ENCODE measurements around the gene IZUMO4.

Gene IZUMO4

DNA sequence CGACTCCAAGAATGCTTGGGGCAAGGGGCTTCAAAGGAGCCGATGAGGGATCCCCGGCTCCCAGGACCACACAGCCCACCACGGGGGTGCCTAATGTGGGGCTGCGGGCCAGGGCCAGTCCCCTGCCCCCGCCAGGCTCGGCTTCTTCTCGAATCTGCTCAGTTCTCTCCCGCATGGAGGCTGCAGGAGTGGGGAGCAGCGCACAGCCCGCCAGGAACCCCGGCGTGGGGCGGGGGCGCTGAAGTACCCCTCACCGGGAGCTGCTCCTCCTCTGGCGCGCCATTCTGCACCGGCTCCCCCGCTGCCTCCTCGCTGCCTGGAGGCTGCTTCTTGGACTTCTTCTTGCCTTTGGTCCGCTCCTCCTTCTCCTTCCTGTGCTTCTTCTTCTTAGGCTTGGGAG lies 14.7 kb downstream of the IZUMO4 start:
- H3K4me1 ChIP-seq (ENCODE audit: control insufficient read depth in 1 of 2, insufficient read depth in 1 of 2, low read depth in 1 of 2, low read length in 1 of 2) = no peaks in the 10 kb centered on the region
- H3K27me3 ChIP-seq = no peaks in the 10 kb centered on the region
- H3K27ac ChIP-seq = no peak overlapping the region
- peaks cover 92% of the 10 kb centered on the region for H3K36me3 ChIP-seq
- H3K4me3 ChIP-seq (ENCODE audit: low read depth in 1 of 2, low read length in 1 of 2) = no peak overlapping the region
- no peaks in the 10 kb centered on the region for H3K9me3 ChIP-seq
- TF ChIP-seq CTCF (IDR thresholded peaks at IDR 0.05) = no peak

- Histone ChIP-seq H3K4me1 (ENCODE audit: control insufficient read depth in 1 of 2, insufficient read depth in 1 of 2, low read depth in 1 of 2, low read length in 1 of 2) (no peaks in the 10 kb centered on the region), H3K9me3 (no peaks in the 10 kb centered on the region), H3K27me3 (no peaks in the 10 kb centered on the region), H3K36me3 (peaks cover 93% of the 10 kb centered on the region), H3K4me3 (ENCODE audit: low read depth in 1 of 2, low read length in 1 of 2) (no peak overlapping the region), H3K27ac (no peak overlapping the region)
- TF ChIP-seq CTCF (IDR thresholded peaks at IDR 0.05) = no peak
Measured at GRCh38 chr19:2111886-2112285, 15.2 kb downstream of the IZUMO4 start.

DNA sequence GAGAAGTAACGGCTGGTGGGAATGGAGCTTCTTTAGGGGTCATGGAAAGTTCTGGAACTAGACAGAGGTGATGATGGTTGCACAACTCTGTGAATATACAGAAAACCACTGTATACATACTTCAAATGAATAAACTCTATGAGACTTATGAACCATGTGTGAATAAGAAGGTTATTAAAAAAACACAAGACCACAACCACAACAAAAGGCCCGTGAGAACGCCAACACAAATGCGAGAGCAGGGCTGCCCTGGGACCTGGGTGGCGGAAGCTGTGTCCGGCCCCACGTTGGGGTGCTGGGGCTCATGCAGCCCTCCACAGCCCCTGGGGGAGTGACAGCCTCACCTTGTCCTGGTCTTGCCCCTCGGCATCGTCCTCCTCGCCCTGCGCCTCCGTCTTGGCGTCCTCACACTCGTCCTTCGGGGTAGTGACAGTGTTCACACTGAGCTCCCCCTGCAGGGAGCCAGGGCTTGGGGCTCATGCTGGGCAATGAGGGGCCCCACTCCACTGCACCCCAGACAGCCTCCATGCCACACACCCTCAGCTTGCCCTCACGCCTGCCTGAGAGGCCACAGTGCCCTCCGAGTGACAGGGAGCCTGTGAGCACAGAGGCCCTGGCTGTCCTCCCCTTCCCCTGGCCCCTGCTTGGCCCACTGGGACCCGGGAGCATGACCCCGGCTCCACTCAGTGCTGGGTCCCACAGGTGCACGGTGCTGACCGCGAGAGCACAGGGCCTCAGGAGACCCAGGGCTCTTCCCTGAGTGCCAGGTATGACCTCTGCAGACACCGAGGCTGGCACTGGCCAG lies 16.0 kb downstream of the IZUMO4 start:
- H3K27me3 ChIP-seq = no peaks in the 10 kb centered on the region
- H3K27ac ChIP-seq = no peak overlapping the region
- no peak for TF ChIP-seq CTCF (IDR thresholded peaks at IDR 0.05)
- no peaks in the 10 kb centered on the region for H3K4me1 ChIP-seq (ENCODE audit: control insufficient read depth in 1 of 2, insufficient read depth in 1 of 2, low read depth in 1 of 2, low read length in 1 of 2)
- H3K36me3 ChIP-seq = peaks cover 98% of the 10 kb centered on the region
- no peaks in the 10 kb centered on the region for H3K9me3 ChIP-seq
- no peak overlapping the region for H3K4me3 ChIP-seq (ENCODE audit: low read depth in 1 of 2, low read length in 1 of 2)

- no peaks in the 10 kb centered on the region for H3K27me3 ChIP-seq
- TF ChIP-seq CTCF (IDR thresholded peaks at IDR 0.05) = no peak
Measured at GRCh38 chr19:2113439-2114211, 16.9 kb downstream of the IZUMO4 start.

DNA sequence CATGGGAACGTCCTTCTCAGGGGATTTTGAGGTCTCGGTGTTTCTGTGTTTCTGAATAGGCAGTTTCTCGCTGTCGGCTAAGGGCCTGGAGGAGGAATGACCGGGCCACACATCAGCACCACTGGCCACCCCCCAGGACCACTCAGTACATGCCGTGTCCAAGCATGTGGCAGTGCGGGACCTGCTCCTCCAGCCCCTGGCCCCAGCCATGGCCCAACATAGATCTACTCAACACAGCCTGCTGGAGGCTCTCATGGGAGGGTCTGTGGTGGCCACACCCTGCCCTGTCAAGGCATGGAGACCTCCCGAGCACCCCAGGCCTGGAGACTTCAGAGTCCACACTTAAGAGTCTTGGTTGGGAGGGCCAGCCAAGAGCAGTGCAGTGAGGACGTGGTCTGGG lies 17.5 kb downstream of the IZUMO4 start:
- no peak for TF ChIP-seq CTCF (IDR thresholded peaks at IDR 0.05)
- H3K36me3 ChIP-seq = peaks cover 100% of the 10 kb centered on the region
- no peak overlapping the region for H3K4me3 ChIP-seq (ENCODE audit: low read depth in 1 of 2, low read length in 1 of 2)
- no peaks in the 10 kb centered on the region for H3K4me1 ChIP-seq (ENCODE audit: control insufficient read depth in 1 of 2, insufficient read depth in 1 of 2, low read depth in 1 of 2, low read length in 1 of 2)
- H3K9me3 ChIP-seq = no peaks in the 10 kb centered on the region
- no peak overlapping the region for H3K27ac ChIP-seq
- no peaks in the 10 kb centered on the region for H3K27me3 ChIP-seq

More at GRCh38 chr19:2113439-2114211, 16.9 kb downstream of the IZUMO4 start:
- no peaks in the 10 kb centered on the region for H3K9me3 ChIP-seq
- no peak overlapping the region for H3K4me3 ChIP-seq (ENCODE audit: low read depth in 1 of 2, low read length in 1 of 2)
- H3K4me1 ChIP-seq (ENCODE audit: control insufficient read depth in 1 of 2, insufficient read depth in 1 of 2, low read depth in 1 of 2, low read length in 1 of 2) = no peaks in the 10 kb centered on the region
- H3K27ac ChIP-seq = no peak overlapping the region
- peaks cover 100% of the 10 kb centered on the region for H3K36me3 ChIP-seq

All from neutrophil (primary cell).